ENCODE data around the gene FRRS1.

GRCh38 chr1:99772809-99773208, 6.4 kb upstream of the FRRS1 start:
- no peak for TF ChIP-seq POLR2AphosphoS5 (IDR thresholded peaks at IDR 0.05; ENCODE audit: low read depth, low read length)
- TF ChIP-seq FOXP2 (optimal IDR thresholded peaks at IDR 0.05; ENCODE audit: borderline replicate concordance, extremely low read depth, extremely low read length, insufficient read depth) = no peak
- no peak for TF ChIP-seq REST (IDR thresholded peaks at IDR 0.05; ENCODE audit: insufficient read depth in 1 of 2, low read depth in 2 of 2, low read length in 2 of 2)
- TF ChIP-seq SIN3A (IDR thresholded peaks at IDR 0.05; ENCODE audit: borderline replicate concordance, insufficient read depth, low read length) = no peak

Data from PFSK-1 (cell line).